Right atrium auricular region (tissue), 2 donors: ENCODE data around the gene BST1. TPM values are rescaled to one million over a fixed set of nuclear protein-coding genes. Genes with fewer than 3 reads are reported as not detected.

Experiments used
- DNase-seq: peaks from one replicate; pipeline ENCODE4 v3.0.0-alpha.2; 2019; ENCODE audit warnings: low spot score
- H3K27ac ChIP-seq, 2 donors: fragments of 200-600 bp; sonication (generic); 1 replicate in 1 of 2; 2 replicates in 1 of 2; pipeline ENCODE4 v1.5.1; 2016 to 2019
- H3K27me3 ChIP-seq, 2 donors: fragments of 200-600 bp; sonication (generic); one replicate each; pipeline versions ENCODE4 v1.5.1 to v1.6.0; 2017 to 2019
- H3K36me3 ChIP-seq: fragments of 200-600 bp; sonication (generic); one replicate; pipeline ENCODE4 v1.5.1; 2016
- H3K4me1 ChIP-seq, 2 donors: fragments of 200-600 bp; sonication (generic); one replicate each; pipeline versions ENCODE4 v1.5.1 to v1.6.0; 2017 to 2019
- H3K4me3 ChIP-seq, 2 donors: fragments of 200-600 bp; sonication (generic); 1 replicate in 1 of 2; 2 replicates in 1 of 2; pipeline ENCODE4 v1.5.1; 2017 to 2019; ENCODE audit warnings: mild to moderate bottlenecking in 1 of 2, moderate library complexity in 1 of 2
- H3K9me3 ChIP-seq, 2 donors: fragments of 200-600 bp; sonication (generic); one replicate each; pipeline ENCODE4 v1.5.1; 2019
- total RNA-seq, 2 donors: library from RNA; depleted of rRNA; stranded (reverse); fragments of >200 nt; gene quantifications; one replicate each; pipeline ENCODE4 v1.1.0, GENCODE V29; 2016
- TF ChIP-seq, protein P1 (sequence below), 2 donors: fragments of 200-600 bp; sonication (generic); IDR thresholded peaks; one replicate each; pipeline ENCODE4 v1.5.1; 2019; ENCODE audit warnings: antibody characterized with exemption in 2 of 2

The BST1 gene
- total RNA-seq, 2 donors from 2014 or later = 9.5 to 10.2 TPM

DNA sequence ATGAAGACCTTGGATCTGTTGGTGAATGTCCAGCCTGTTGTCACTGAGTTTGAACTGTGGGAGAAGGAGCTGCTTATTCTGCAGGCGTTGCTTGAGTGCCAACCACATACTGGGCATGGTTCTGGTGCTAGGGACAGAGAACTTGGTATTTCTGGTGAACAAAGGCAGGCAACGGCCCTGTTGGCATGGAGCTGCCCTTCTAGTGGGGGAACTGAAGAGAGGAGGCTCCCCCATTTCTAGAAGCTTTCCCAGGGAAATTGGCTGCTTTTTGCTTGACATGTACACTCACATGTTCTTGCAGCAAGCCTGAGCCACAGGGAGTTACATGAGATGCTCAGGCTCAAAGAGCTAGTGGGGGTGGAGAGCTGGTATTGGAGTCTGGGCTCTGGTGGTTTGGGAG, 66.3 kb downstream of the BST1 start:
- TF ChIP-seq, protein P1, sequence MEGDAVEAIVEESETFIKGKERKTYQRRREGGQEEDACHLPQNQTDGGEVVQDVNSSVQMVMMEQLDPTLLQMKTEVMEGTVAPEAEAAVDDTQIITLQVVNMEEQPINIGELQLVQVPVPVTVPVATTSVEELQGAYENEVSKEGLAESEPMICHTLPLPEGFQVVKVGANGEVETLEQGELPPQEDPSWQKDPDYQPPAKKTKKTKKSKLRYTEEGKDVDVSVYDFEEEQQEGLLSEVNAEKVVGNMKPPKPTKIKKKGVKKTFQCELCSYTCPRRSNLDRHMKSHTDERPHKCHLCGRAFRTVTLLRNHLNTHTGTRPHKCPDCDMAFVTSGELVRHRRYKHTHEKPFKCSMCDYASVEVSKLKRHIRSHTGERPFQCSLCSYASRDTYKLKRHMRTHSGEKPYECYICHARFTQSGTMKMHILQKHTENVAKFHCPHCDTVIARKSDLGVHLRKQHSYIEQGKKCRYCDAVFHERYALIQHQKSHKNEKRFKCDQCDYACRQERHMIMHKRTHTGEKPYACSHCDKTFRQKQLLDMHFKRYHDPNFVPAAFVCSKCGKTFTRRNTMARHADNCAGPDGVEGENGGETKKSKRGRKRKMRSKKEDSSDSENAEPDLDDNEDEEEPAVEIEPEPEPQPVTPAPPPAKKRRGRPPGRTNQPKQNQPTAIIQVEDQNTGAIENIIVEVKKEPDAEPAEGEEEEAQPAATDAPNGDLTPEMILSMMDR (IDR thresholded peaks at IDR 0.05) = no peak
- no peaks in the 10 kb centered on the region for H3K4me1 ChIP-seq
- H3K27ac ChIP-seq = no peak overlapping the region
- H3K36me3 ChIP-seq = no peaks in the 10 kb centered on the region
- H3K27me3 ChIP-seq = no peaks in the 10 kb centered on the region
- no peaks in the 10 kb centered on the region for H3K9me3 ChIP-seq
- no peak for DNase-seq
- no peak overlapping the region for H3K4me3 ChIP-seq

DNA sequence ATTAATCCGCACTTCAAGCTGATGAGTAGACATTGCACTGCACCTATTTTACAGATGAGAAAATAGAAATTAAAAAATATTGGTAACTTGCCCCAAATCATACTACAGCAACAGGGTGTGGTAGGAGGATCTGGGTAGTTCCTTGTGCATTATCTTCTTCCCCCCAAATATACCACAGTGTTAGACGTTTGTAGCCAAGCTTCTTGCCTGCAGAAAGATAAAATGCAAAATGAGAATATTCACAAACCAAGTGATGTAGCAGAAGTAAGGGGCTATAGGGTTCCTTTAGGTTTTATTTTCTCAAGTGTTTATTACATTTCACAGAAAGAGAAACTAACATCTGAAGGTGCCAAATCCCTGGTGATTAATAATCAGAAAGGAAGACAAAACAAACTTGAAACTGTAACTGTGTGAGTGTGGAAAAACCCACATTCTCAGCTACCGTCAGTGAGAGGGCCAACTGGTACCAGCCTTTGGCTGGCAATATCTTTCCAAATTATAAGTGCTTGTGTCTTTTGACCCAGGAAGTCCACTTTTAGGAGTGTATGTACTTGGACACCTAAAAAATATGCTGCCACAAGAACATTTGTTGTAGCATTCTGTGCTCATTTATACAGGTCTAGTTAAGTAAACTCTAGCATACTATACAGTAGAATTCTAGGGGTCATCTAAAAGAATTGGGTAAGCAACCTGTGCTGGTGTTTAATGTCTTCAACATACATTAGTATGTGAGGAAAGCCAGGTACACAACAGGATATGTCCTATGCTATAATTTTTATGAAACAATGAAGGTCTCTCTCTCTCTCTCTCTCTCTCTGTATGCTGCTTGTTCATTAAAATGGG, 68.6 kb downstream of the BST1 start:
- no peaks in the 10 kb centered on the region for H3K4me1 ChIP-seq
- no peaks in the 10 kb centered on the region for H3K27me3 ChIP-seq
- TF ChIP-seq, protein P1 (IDR thresholded peaks at IDR 0.05) = no peak
- H3K27ac ChIP-seq = no peak overlapping the region
- H3K9me3 ChIP-seq = no peaks in the 10 kb centered on the region
- no peaks in the 10 kb centered on the region for H3K36me3 ChIP-seq
- H3K4me3 ChIP-seq = no peak overlapping the region
- no peak for DNase-seq

DNA sequence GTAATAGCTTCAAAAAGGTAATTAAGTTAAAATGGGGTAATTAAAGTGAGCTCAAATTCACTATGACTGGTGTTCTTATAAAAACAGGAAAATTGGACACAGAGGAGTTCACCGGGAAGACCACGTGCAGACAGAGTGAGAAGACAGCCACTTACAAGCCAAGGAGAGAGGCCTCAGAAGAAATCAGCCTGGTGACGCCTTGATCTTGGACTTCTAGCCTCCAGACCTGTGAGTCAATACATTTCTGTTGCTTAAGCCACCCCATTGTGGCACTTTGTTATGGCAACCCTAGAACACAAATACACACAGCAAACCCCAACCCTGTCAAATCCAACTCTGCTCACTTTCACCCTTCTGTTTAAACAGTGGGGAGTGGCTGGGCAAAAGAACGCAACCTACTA, 71.2 kb downstream of the BST1 start:
- DNase-seq = no peak
- TF ChIP-seq, protein P1 (IDR thresholded peaks at IDR 0.05) = no peak
- H3K4me3 ChIP-seq = no peak overlapping the region
- H3K27ac ChIP-seq = no peak overlapping the region
- no peaks in the 10 kb centered on the region for H3K9me3 ChIP-seq
- no peaks in the 10 kb centered on the region for H3K27me3 ChIP-seq
- peaks cover 0 to 11% of the 10 kb centered on the region in 2 donors for H3K4me1 ChIP-seq
- H3K36me3 ChIP-seq = no peaks in the 10 kb centered on the region

DNA sequence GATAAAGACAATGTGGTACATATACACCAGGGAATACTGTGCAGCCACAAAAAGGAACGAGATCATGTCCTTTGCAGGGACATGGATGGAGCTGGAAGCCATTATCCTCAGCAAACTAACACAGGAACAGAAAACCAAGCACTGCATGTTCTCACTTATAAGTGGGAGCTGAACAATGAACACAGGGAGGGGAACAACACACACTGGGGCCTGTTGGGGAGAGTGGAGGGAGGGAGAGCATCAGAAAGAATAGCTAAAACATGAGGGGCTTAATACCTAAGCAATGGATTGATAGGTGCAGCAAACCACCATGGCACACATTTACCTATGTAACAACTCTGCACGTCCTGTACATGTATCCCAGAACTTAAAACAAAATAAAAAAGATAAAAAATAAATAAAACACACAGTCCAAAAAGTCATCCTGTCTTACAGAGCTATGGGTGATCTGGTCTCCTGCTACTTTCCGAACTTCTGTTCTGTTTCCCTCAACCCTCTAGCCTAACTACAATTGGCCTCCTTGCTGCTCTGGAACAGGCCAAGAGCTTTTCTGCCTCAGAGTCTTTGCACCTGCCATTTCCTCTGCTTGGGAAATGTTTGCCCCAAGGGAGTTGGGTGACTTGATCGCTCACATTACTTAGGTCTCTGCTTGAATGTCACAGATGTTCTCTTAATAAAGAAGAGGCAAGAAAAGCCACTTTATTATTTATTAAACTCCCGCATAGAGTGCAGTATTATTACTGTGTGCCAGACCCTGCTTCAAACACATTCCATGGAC, 74.2 kb downstream of the BST1 start:
- DNase-seq = no peak
- H3K27me3 ChIP-seq = no peaks in the 10 kb centered on the region
- H3K36me3 ChIP-seq = no peaks in the 10 kb centered on the region
- H3K27ac ChIP-seq = no peak overlapping the region
- H3K4me1 ChIP-seq = peaks cover 0 to 14% of the 10 kb centered on the region in 2 donors
- no peak overlapping the region for H3K4me3 ChIP-seq
- TF ChIP-seq, protein P1 (IDR thresholded peaks at IDR 0.05) = no peak
- no peaks in the 10 kb centered on the region for H3K9me3 ChIP-seq

DNA sequence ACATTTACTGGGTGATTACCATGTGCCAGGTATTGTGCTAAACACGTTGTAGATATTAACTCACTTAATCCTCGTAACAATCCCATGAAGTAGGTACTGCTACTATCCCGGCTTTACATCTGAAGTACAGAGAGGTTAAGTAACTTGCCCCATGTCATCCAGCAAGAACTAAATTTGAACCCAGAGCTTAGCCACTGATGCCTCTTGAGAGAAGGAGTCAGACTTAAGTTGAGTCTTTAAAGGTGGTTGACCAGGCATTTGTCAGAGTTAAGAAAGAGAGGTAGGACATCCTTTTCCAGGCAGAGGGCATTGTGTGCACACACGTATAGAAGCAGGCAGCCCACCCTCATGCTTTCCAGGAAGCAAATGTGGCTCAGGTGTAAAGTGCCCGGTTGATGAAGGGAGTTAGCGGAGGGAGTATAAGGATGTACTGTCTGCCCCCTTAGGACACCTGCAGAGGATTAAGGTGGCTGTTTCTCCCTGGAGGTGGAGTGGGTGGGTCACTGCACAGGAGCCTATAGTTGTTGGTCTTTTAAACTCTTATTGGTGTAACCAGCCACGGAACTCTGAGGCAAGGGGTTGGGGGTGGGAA, 74.9 kb downstream of the BST1 start:
- Histone ChIP-seq H3K9me3 (no peaks in the 10 kb centered on the region), H3K27ac (peak overlapping the region in 1 of 2 donors; percentile 70), H3K36me3 (no peaks in the 10 kb centered on the region), H3K4me1 (peaks cover 0 to 14% of the 10 kb centered on the region in 2 donors), H3K27me3 (no peaks in the 10 kb centered on the region), H3K4me3 (peak overlapping the region in 1 of 2 donors; percentile 65)
- TF ChIP-seq, protein P1 (IDR thresholded peaks at IDR 0.05) = no peak
- no peak for DNase-seq
